ENCODE measurements around the gene ITGAX. TPM values are rescaled to one million over a fixed set of nuclear protein-coding genes. Genes with fewer than 3 reads are reported as not detected.

ITGAX gene
- polyA plus RNA-seq, 1 of the 3 experiments (the other 2 are of a cell fraction), result 0.66 TPM

DNA sequence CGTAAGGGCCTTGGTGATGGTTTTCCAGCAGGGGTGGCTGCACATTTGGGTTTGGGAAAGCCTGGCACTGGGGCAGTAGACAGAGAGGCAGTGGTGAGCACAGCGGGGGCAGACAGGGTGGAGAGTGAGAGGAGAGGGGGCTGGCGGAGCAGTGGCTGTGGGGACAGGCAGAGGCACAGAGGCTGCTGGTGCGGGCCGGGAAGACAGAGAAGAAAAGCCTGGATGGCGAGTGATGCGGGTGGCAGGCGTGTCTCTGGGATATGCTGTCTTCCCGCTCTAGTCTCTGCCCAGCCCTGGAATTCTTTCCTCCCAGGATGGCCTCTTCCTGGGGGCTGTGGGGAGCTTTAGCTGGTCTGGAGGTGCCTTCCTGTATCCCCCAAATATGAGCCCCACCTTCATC lies 55.1 kb downstream of the ITGAX start (continued):
- TF ChIP-seq, protein P1, sequence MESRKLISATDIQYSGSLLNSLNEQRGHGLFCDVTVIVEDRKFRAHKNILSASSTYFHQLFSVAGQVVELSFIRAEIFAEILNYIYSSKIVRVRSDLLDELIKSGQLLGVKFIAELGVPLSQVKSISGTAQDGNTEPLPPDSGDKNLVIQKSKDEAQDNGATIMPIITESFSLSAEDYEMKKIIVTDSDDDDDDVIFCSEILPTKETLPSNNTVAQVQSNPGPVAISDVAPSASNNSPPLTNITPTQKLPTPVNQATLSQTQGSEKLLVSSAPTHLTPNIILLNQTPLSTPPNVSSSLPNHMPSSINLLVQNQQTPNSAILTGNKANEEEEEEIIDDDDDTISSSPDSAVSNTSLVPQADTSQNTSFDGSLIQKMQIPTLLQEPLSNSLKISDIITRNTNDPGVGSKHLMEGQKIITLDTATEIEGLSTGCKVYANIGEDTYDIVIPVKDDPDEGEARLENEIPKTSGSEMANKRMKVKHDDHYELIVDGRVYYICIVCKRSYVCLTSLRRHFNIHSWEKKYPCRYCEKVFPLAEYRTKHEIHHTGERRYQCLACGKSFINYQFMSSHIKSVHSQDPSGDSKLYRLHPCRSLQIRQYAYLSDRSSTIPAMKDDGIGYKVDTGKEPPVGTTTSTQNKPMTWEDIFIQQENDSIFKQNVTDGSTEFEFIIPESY (IDR thresholded peaks at IDR 0.05; ENCODE audit: borderline replicate concordance, low read depth), result no peak
- TF ChIP-seq SIN3A (IDR thresholded peaks at IDR 0.05; ENCODE audit: borderline replicate concordance, low read depth, low read length), result no peak

DNA sequence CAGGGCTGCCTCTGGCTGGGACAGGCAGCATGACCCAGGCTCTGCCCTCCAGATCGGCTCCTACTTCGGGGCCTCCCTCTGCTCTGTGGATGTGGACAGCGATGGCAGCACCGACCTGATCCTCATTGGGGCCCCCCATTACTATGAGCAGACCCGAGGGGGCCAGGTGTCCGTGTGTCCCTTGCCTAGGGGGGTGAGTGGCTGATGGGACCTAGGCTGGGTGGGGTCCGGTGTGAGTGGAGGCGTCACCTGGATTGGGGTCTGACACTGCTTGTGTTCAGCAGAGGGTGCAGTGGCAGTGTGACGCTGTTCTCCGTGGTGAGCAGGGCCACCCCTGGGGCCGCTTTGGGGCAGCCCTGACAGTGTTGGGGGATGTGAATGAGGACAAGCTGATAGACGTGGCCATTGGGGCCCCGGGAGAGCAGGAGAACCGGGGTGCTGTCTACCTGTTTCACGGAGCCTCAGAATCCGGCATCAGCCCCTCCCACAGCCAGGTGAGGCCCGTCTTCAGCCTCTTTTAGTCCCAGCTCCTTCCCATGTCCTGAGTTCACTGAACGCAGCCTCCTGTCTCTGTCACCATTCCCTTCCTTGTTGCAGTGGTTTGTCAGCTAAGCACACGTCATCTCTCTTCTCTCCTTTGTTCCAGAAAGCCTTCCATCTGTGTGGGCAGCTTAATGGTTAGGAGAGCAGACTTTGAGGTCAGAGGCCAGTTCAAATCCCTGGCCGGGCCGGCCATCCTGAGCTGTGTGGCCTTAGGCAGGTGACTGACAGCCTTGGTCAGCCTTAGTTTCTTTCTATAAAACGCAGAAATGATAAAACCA lies 56.3 kb downstream of the ITGAX start:
- no peaks in the 10 kb centered on the region for H3F3A ChIP-seq (replicated peaks; ENCODE audit: insufficient read depth)
- CTCF ChIA-PET, result no interaction called here
- DNase-seq, result no peak
- TF ChIP-seq EZH2phosphoT487 (IDR thresholded peaks at IDR 0.05; ENCODE audit: borderline replicate concordance, low read depth), result no peak
- no peak for TF ChIP-seq NRF1 (IDR thresholded peaks at IDR 0.05; ENCODE audit: low read depth, low read length)
- no peak for TF ChIP-seq GABPA (IDR thresholded peaks at IDR 0.05; ENCODE audit: low read depth)
- TF ChIP-seq, protein P2, sequence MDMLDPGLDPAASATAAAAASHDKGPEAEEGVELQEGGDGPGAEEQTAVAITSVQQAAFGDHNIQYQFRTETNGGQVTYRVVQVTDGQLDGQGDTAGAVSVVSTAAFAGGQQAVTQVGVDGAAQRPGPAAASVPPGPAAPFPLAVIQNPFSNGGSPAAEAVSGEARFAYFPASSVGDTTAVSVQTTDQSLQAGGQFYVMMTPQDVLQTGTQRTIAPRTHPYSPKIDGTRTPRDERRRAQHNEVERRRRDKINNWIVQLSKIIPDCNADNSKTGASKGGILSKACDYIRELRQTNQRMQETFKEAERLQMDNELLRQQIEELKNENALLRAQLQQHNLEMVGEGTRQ (IDR thresholded peaks at IDR 0.05; ENCODE audit: borderline replicate concordance, low read depth, low read length), result no peak
- TF ChIP-seq RAD21 (IDR thresholded peaks at IDR 0.05; ENCODE audit: low read length), result no peak
- no peak for TF ChIP-seq FOSL2 (IDR thresholded peaks at IDR 0.05; ENCODE audit: borderline replicate concordance, low read depth)
- TF ChIP-seq, protein P3, sequence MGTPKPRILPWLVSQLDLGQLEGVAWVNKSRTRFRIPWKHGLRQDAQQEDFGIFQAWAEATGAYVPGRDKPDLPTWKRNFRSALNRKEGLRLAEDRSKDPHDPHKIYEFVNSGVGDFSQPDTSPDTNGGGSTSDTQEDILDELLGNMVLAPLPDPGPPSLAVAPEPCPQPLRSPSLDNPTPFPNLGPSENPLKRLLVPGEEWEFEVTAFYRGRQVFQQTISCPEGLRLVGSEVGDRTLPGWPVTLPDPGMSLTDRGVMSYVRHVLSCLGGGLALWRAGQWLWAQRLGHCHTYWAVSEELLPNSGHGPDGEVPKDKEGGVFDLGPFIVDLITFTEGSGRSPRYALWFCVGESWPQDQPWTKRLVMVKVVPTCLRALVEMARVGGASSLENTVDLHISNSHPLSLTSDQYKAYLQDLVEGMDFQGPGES (IDR thresholded peaks at IDR 0.05; ENCODE audit: low read depth, low read length), result no peak
- TF ChIP-seq, protein P4, sequence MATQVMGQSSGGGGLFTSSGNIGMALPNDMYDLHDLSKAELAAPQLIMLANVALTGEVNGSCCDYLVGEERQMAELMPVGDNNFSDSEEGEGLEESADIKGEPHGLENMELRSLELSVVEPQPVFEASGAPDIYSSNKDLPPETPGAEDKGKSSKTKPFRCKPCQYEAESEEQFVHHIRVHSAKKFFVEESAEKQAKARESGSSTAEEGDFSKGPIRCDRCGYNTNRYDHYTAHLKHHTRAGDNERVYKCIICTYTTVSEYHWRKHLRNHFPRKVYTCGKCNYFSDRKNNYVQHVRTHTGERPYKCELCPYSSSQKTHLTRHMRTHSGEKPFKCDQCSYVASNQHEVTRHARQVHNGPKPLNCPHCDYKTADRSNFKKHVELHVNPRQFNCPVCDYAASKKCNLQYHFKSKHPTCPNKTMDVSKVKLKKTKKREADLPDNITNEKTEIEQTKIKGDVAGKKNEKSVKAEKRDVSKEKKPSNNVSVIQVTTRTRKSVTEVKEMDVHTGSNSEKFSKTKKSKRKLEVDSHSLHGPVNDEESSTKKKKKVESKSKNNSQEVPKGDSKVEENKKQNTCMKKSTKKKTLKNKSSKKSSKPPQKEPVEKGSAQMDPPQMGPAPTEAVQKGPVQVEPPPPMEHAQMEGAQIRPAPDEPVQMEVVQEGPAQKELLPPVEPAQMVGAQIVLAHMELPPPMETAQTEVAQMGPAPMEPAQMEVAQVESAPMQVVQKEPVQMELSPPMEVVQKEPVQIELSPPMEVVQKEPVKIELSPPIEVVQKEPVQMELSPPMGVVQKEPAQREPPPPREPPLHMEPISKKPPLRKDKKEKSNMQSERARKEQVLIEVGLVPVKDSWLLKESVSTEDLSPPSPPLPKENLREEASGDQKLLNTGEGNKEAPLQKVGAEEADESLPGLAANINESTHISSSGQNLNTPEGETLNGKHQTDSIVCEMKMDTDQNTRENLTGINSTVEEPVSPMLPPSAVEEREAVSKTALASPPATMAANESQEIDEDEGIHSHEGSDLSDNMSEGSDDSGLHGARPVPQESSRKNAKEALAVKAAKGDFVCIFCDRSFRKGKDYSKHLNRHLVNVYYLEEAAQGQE (IDR thresholded peaks at IDR 0.05; ENCODE audit: low read depth, low read length), result no peak
- TF ChIP-seq TEAD4 (IDR thresholded peaks at IDR 0.05; ENCODE audit: borderline replicate concordance, insufficient read depth), result no peak
- TF ChIP-seq TCF12 (IDR thresholded peaks at IDR 0.05), result no peak
- TF ChIP-seq, protein P5, sequence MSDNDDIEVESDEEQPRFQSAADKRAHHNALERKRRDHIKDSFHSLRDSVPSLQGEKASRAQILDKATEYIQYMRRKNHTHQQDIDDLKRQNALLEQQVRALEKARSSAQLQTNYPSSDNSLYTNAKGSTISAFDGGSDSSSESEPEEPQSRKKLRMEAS (IDR thresholded peaks at IDR 0.05; ENCODE audit: low read depth), result no peak
- TF ChIP-seq JUND (IDR thresholded peaks at IDR 0.05), result no peak
- no peak for TF ChIP-seq EP300 (IDR thresholded peaks at IDR 0.05; ENCODE audit: borderline replicate concordance in 1 of 2, low read depth in 1 of 2, low read length in 1 of 2)
- no peak for TF ChIP-seq GATA2 (CRISPR knock-in tag; IDR thresholded peaks at IDR 0.05)
- TF ChIP-seq RFX5 (IDR thresholded peaks at IDR 0.05; ENCODE audit: low read length), result no peak
- no peak for TF ChIP-seq SMC3 (IDR thresholded peaks at IDR 0.05; ENCODE audit: low read depth, low read length)
- no peak for TF ChIP-seq FOXJ3 (CRISPR knock-in tag; IDR thresholded peaks at IDR 0.05)
- TF ChIP-seq, protein P6, sequence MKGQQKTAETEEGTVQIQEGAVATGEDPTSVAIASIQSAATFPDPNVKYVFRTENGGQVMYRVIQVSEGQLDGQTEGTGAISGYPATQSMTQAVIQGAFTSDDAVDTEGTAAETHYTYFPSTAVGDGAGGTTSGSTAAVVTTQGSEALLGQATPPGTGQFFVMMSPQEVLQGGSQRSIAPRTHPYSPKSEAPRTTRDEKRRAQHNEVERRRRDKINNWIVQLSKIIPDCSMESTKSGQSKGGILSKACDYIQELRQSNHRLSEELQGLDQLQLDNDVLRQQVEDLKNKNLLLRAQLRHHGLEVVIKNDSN (IDR thresholded peaks at IDR 0.05; ENCODE audit: borderline replicate concordance, low read depth), result no peak
- TF ChIP-seq TAF1 (IDR thresholded peaks at IDR 0.05; ENCODE audit: borderline replicate concordance, low read depth, low read length), result no peak

More for the DNA sequence above, 56.3 kb downstream of the ITGAX start:
- Histone ChIP-seq H3K27ac (ENCODE audit: low read depth in 2 of 2, low read length in 1 of 2) (no peak overlapping the region), H3K4me2 (no peak overlapping the region), H3K9me2 (no peaks in the 10 kb centered on the region), H3K4me3 (ENCODE audit: low read depth in 2 of 2, low read length in 1 of 2) (no peak overlapping the region), H3K9me3 (no peaks in the 10 kb centered on the region), H3K27me3 (ENCODE audit: insufficient read depth) (peaks cover 50% of the 10 kb centered on the region; the same call in 1 of the 2 replicates), H3K4me1 (ENCODE audit: control insufficient read depth in 1 of 2, insufficient read depth in 2 of 2, low read depth in 1 of 2, low read length in 1 of 2) (no peaks in the 10 kb centered on the region), H4K20me1 (ENCODE audit: insufficient read depth) (no peaks in the 10 kb centered on the region), H3K79me2 (ENCODE audit: insufficient read depth) (no peaks in the 10 kb centered on the region), H3K9ac (no peak overlapping the region), H3K36me3 (replicated peaks in 1 of 2; ENCODE audit: control insufficient read depth in 1 of 2, insufficient read depth in 2 of 2, low read length in 1 of 2) (no peaks in the 10 kb centered on the region), H2AFZ (ENCODE audit: low read depth) (no peak overlapping the region)
- WGBS (ENCODE audit: low lambda C conversion rate), result 31% methylated on average over 17 of the region's 22 CpGs
- POLR2A ChIA-PET, result no interaction called here

Data from SK-N-SH (cell line).